HG02870 (cell line): Measurements from ENCODE around the gene EPS8L1.
A peak's percentile ranks its signal among the peaks of the same experiment; 100 is the strongest.

Source experiments
- ATAC-seq: cut with Tn5 transposase; IDR thresholded peaks from one replicate; pipeline ENCODE4 v1.9.1; 2021; ENCODE audit warnings: mild to moderate bottlenecking, moderate library complexity; ENCODE audit not compliant: unreplicated experiment

EPS8L1 gene

DNA sequence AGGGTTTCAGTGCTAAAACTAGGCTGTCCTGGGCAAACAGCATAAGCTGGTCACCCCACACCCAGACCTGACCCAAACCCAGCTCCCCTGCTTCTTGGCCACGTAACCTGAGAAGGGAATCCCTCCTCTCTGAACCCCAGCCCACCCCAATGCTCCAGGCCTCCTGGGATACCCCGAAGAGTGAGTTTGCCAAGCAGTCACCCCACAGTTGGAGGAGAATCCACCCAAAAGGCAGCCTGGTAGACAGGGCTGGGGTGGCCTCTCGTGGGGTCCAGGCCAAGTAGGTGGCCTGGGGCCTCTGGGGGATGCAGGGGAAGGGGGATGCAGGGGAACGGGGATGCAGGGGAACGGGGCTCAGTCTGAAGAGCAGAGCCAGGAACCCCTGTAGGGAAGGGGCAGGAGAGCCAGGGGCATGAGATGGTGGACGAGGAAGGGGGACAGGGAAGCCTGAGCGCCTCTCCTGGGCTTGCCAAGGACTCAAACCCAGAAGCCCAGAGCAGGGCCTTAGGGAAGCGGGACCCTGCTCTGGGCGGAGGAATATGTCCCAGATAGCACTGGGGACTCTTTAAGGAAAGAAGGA lies 39.0 kb downstream of the EPS8L1 start:
- ATAC-seq = no peak

DNA sequence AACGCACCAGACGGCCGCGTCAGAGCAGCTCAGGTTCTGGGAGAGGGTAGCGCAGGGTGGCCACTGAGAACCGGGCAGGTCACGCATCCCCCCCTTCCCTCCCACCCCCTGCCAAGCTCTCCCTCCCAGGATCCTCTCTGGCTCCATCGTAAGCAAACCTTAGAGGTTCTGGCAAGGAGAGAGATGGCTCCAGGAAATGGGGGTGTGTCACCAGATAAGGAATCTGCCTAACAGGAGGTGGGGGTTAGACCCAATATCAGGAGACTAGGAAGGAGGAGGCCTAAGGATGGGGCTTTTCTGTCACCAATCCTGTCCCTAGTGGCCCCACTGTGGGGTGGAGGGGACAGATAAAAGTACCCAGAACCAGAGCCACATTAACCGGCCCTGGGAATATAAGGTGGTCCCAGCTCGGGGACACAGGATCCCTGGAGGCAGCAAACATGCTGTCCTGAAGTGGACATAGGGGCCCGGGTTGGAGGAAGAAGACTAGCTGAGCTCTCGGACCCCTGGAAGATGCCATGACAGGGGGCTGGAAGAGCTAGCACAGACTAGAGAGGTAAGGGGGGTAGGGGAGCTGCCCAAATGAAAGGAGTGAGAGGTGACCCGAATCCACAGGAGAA lies 39.9 kb downstream of the EPS8L1 start:
- ATAC-seq = no peak

DNA sequence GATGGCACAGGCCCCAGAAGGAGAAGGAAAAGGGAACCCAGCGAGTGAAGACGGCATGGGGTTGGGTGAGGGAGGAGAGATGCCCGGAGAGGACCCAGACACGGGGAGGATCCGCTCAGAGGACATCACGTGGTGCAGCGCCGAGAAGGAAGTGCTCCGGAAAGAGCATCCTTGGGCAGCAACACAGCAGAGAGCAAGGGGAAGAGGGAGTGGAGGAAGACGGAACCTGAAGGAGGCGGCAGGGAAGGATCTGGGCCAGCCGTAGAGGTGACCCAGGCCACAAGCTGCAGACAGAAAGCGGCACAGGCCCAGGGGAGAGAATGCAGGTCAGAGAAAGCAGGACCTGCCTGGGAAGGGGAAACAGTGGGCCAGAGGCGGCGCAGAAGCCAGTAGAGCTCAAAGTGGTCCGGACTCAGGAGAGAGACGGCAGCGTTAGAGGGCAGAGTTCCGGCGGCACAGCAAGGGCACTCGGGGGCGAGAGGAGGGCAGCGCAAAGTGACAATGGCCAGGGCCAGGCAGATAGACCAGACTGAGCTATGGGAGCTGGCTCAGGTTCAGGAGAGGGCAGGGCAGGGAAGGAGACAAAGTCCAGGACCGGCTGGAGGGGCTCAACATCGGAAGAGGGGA lies 40.7 kb downstream of the EPS8L1 start:
- ATAC-seq = no peak

DNA sequence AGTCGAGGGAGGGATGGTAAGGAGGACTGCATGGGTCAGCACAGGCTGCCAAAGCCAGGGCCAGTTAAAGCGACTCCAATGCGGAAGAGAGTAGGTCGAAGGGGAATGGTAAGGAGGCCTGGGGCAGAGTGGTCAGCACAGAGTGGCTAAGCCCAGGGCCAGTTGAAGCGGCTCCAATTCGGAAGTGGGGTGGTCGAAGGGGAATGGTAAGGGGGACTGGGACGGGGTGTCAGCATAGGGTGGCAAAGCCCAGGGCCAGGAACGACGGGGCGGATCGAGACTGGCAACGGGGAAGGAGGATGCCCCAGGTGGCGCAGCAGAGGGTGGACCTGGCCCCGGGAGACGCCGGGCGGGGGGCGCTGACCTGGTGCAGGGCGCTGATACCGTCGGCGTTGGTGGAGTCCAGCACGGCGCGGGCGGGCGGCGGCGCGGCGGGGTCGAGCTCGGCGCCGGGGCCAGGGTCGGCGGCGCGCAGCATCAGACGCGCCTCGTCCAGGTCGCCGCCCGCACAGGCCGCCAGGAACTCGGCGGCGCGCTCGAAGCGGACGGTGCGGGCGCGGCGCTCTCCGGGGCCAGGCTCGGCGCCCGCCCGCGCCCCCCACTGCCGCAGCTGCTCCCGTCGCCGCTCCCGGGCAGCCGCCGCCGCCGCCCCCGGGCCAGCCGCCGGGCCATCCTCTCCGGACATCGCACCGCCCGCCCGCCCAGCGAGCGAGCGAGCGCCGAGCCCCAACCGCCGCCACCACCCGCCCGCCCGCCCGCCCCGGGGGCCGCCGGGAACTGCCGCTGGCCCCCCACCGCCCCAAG lies 41.4 kb downstream of the EPS8L1 start, which contains the start of gene PPP1R12C:
TSS of gene PPP1R12C (minus strand) at position 779 of the 804 bp plus-strand sequence. CDS start at position 685, 94 bp downstream.
- ATAC-seq = peak; percentile 3

DNA sequence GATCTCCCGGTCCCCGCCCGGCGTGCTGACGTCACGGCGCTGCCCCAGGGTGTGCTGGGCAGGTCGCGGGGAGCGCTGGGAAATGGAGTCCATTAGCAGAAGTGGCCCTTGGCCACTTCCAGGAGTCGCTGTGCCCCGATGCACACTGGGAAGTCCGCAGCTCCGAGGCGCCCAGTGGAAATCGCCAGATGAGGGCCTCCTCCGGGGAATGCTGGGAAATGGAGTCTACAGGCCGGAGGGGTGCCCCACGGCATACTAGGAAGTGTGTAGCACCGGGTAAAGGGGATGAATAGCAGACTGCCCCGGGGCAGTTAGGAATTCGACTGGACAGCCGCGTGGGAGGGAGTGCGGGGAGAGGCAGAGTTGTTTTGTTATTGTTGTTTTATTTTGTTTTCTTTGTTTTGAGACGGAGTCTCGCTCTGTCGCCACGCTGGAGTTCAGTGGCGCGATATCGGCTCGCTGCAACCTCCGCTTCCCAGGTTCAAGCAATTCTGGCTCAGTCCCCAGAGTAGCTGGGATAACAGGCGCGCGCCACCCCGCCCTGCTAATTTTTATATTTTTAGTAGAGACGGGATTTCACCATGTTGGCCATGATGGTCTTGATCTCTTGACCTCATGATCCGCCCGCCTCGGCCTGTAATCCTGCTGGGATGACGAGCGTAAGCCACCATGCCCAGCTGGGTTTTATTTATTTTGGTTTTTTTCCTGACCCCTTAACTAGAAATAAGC lies 42.2 kb downstream of the EPS8L1 start:
- ATAC-seq = peak; percentile 88

DNA sequence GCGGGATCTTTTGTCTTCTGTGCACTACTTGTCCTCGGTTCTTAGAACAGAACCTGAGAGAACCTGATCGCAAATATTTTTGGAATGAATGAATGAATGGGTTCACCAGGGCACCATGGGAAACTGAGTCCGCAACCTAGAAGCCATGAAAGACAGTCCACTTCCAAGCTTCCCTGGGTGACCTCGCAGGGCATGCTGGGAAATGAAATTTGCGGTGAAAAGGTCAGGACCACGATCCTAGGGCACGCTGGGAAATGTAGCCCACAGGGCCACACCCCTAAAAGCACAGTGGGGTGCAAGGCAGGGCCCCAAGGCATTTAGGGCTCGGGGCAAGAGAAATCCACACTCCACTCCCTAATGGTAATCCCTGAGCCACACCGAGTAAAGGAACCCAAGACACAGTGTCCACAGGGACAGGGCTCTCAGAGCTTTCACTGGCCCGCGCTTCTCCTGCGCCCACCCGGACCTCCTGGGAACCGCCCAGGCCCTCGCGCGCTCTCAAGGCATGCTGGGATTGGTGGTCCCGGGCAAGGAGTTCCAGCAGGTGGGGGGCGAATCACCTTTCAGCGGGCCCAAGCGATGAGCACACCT lies 42.8 kb downstream of the EPS8L1 start:
- ATAC-seq = no peak

DNA sequence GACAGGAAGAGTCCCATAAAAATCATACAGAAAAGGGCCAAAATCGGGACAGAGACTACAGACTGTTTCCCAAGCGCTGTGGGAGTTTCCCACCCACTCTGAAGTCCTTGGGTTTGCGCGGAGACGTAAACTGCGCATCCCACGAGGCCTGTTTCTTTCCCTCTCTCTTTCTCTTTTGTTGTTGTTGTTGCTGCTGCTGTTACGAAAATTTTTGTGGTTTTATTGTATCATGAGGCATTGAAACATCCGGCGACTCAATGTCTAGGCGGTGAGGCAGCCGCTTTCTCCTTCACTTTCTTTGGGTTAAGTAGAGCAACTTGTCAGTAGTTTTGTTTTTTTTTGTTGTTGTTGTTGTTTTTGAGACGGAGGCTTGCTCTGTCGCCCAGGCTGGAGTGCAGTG lies 43.4 kb downstream of the EPS8L1 start:
- ATAC-seq = no peak

DNA sequence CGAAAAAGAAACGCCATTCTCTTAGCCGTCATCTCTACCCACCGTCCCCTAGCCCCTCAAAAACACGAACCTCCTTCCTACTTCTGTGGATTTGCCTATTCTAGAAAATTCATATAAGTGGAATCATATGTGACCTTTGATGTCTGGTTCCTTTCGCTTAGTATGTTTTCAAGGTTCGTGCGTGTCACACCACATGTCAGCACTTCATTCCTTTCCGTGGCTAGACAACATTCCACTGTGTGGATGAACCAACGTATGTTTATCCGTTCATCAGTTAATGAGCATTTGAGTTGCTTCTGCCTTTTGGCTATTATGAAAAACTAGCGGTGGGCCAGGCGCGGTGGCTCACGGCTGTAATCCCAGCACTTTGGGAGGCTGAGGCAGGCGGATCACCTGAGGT lies 55.8 kb downstream of the EPS8L1 start:
- ATAC-seq = no peak

DNA sequence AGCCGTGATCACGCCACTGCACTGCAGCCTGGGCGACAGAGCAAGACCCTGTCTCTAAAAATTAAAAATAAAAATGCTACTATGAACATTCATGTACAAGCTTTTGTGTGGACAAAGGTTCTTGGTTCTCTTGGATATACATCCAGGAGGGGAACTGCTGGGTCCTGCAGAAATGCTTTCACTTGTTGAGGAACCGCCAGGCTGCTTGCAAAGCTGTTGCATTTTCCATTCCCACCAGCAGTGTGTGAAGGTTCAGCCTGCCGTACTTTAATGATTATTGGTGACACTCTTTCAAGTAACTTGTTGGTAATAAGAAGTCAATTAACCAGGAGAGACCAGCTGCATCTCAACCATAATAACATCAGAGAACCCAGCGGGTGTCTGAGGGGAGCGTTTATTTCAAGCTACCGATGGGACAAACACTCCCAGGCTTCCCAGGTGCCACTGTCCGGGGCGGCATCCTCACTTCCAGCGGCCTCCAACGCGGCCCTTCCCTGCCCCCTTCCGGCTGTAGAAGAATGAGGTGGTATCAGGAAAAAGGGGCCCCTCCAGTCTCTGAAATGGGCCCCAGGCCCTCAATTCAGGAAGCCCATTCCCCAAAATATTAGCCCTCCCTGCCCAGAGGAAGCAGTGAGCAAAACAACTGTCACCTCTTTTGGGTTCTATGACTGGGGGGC lies 56.9 kb downstream of the EPS8L1 start:
- ATAC-seq = no peak

DNA sequence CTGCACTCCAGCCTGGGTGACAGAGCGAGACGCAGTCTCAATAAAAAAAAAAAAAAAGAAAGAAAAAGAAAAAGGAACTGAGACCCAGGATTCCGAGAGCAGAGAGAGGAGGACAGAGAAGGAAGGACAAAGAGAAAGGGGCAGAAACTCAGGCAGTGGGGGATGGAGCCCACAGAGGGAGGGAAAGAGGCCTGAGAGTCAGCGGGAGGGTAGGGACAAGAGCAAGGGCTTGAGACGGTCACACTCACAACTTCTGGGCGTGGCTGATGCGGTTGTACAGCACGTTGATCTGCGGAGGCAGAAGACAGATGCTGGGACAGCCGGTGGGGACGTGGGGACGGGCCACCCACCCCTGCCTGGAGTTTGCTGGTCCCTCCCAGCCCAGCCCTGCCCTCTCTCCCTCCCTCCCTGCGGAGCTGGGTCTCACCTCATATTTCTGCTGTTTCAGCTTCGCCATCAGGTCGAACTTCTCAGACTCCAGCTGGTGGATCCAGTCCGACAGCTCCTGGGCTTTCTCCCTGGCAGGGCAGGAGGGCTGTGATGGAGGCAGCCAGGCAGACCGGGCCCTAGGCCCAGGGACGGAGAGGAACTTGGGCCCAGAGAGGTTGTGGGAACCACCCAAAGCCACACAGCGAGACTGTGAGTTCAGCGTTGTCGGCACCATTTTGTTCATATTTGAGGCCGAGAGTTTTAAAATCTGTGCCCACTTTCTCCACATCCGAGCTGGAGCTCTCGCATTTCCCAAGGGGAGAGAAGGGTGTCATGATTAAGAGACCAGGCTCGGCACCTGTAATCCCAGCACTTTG lies 58.2 kb downstream of the EPS8L1 start:
- no peak for ATAC-seq

DNA sequence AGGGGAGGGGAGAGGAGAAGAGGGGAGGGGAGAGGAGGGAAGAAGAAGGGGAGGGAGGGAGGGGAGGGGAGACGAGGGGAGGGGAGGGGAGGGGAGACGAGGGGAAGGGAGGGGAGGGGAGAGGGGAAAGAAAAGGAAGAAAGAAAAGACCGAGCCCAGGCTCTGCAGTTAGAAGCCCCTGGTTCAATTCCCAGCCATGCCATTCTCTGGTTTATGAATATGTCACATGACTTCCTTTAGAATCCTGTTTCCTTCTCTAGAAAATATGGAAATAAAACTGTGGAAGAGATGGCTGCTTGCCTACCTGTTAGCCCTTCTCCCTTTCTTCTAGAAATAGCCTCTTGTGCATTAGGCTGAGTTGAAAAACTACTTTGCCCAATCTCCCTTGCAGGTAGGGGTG lies 59.1 kb downstream of the EPS8L1 start:
- no peak for ATAC-seq

DNA sequence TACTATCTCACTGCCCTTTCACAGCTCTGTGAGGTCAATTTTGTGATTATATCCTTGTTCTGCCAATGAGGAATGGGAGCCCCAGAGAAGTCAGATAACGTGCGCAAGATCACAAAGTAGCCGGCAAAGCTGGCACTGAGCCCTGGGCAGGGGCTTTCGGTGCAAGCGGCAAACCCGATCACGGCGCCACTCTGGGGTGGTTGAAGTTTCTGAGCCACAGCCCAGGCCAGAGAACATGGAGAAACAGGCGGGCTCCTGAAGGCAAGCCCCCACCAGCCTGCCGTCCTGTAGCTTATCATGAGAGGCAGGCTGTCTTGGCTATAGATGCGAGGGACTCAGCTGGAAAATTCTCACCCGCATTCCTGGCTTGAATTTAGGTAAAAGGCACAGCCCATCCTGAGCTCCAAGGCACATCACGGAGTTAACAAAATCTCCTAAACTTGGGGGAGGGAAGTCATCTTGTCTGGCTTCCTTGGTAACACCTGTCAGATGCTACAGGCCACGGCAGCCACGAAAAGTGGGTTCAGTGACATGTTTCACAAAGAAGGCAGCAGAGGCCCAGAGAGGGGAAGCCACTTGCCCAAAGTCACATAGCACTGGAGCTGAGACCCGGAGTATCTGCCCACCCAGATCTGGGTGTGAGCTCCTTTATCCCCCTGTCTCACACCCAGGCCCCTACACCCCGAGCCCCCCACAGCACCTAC lies 60.9 kb downstream of the EPS8L1 start:
- ATAC-seq = no peak
